Calu3 (cell line): ENCODE measurements around the gene SLC3A2. TPM values are rescaled to one million over a fixed set of nuclear protein-coding genes. Genes with fewer than 3 reads are reported as not detected.
"Not testable (repeated sequence)": the region's sequence is repeated elsewhere in the genome, so short reads cannot be mapped to it uniquely, and the experiment has no call there.

Experiments used
- BruUV-seq: library from RNA; stranded (reverse); fragments of 400-500 nt; replicated peaks from 2 replicates; lab custom pipeline; 2021; lab: Mats Ljungman, UMichigan
- CTCF ChIA-PET: fragments of 300-600 bp; sonication (Branson Sonifier 250); formaldehyde crosslinking; loops from one replicate; lab custom pipeline; 2022; ENCODE audit warnings: antibody characterized with exemption; lab: Charles Lee
- DNase-seq: peaks from one replicate; pipeline ENCODE4 v3.0.0; 2022
- H3K27ac Mint-ChIP-seq: one replicate; pipeline ENCODE4 v1.8.0; 2022; ENCODE audit warnings: mixed read lengths; ENCODE audit not compliant: unreplicated experiment
- H3K27me3 Mint-ChIP-seq: one replicate; pipeline ENCODE4 v1.8.0; 2022; ENCODE audit warnings: mixed read lengths; ENCODE audit not compliant: unreplicated experiment
- H3K36me3 Mint-ChIP-seq: one replicate; pipeline ENCODE4 v1.8.0; 2022; ENCODE audit warnings: mild to moderate bottlenecking, moderate library complexity, mixed read lengths; ENCODE audit not compliant: insufficient read depth, unreplicated experiment
- H3K4me1 Mint-ChIP-seq: one replicate; pipeline ENCODE4 v1.8.0; 2022; ENCODE audit warnings: mild to moderate bottlenecking, low read depth, mixed read lengths; ENCODE audit not compliant: unreplicated experiment
- H3K4me3 Mint-ChIP-seq: one replicate; pipeline ENCODE4 v1.8.0; 2022; ENCODE audit warnings: mild to moderate bottlenecking, low read depth, moderate library complexity, mixed read lengths; ENCODE audit not compliant: unreplicated experiment
- H3K9me3 Mint-ChIP-seq: one replicate; pipeline ENCODE4 v1.8.0; 2022; ENCODE audit warnings: low read depth, mixed read lengths; ENCODE audit not compliant: unreplicated experiment
- intact Hi-C: fragments of 100-400 bp; cut with micrococcal nuclease; formaldehyde crosslinking; loops from one replicate; pipeline ENCODE4 v1.10.0; 2022; ENCODE audit not compliant: unreplicated experiment
- total RNA-seq: library from RNA; stranded (reverse); gene quantifications from 2 replicates; pipeline ENCODE4 v1.2.3, GENCODE V29; 2022
- TF ChIP-seq, protein P1 (sequence below): fragments of 200-600 bp; IDR thresholded peaks from one replicate; pipeline ENCODE4 v1.8.0; 2022; ENCODE audit warnings: antibody characterized with exemption; ENCODE audit not compliant: unreplicated experiment

SLC3A2 gene
- total RNA-seq, 1 experiment from 2014 or later: 444 TPM

DNA sequence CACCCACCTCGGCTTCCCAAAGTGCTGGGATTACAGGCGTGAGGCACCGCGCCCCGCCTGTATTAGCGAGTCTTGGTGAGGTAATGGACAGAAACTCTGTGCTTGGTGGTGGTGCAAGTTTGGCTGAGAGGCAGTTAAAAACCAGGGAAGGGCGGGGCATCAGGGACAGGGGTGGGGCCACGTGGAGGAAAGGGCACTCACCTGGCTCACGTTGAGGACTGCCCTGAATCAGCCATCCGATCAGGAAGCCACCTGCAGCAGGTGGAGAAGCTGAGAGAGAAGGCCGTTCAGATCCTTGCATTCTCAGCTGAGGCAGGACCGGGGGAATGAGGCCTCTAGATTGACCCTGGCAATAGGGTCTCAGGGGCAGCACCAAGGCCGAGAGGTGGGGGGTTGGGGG is 52.6 kb downstream of the SLC3A2 start:
- TF ChIP-seq, protein P1, sequence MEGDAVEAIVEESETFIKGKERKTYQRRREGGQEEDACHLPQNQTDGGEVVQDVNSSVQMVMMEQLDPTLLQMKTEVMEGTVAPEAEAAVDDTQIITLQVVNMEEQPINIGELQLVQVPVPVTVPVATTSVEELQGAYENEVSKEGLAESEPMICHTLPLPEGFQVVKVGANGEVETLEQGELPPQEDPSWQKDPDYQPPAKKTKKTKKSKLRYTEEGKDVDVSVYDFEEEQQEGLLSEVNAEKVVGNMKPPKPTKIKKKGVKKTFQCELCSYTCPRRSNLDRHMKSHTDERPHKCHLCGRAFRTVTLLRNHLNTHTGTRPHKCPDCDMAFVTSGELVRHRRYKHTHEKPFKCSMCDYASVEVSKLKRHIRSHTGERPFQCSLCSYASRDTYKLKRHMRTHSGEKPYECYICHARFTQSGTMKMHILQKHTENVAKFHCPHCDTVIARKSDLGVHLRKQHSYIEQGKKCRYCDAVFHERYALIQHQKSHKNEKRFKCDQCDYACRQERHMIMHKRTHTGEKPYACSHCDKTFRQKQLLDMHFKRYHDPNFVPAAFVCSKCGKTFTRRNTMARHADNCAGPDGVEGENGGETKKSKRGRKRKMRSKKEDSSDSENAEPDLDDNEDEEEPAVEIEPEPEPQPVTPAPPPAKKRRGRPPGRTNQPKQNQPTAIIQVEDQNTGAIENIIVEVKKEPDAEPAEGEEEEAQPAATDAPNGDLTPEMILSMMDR: no peak
- Mint-ChIP-seq H3K4me1 (no peaks in the 10 kb centered on the region), H3K36me3 (no peaks in the 10 kb centered on the region), H3K27me3 (peaks cover 58% of the 10 kb centered on the region), H3K4me3 (no peak overlapping the region), H3K27ac (no peak overlapping the region), H3K9me3 (no peaks in the 10 kb centered on the region)
- intact Hi-C loops: no loop called here
- no peak for DNase-seq
- no TSS peak for BruUV-seq
- CTCF ChIA-PET: no interaction called here

DNA sequence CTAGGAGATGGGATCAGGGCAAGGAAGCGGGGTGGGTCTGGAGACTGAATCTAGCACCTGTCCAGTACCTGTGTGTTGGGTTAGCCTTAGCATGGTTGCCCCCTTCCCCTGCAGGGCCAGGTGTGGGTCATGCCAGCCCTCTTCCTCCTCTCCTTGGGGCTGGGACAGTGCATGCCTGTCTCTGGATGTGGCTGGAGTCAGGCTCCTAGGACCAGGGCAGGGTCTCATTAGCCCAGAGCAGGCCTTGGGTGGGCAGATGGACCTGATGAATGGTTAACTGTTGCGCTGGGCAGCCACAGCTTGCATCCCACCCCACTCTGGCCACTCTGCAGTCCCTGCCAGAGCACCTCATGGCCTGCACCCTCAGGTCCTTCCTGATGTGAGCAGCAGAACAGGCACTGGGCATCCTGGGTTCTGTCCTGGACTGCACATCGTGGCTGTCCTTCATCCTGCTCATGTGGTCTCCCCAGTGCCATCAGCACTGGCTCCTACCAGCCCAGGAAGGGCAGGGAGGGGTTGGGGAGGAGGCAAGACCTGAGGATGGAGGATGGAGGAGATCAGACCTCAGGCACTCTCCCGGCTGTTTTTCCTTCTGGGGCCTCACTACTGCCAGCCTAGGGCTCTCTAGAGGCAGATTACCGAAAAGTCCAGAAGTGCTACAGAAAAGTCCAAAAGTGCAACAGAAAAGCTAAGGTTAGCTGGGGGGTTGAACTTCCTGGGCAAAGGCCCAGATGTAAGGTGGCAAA is 53.2 kb downstream of the SLC3A2 start:
- BruUV-seq: no TSS peak
- Mint-ChIP-seq H3K4me1 (no peaks in the 10 kb centered on the region), H3K36me3 (no peaks in the 10 kb centered on the region), H3K4me3 (no peak overlapping the region), H3K27me3 (peaks cover 58% of the 10 kb centered on the region), H3K27ac (no peak overlapping the region), H3K9me3 (no peaks in the 10 kb centered on the region)
- TF ChIP-seq, protein P1: no peak
- no peak for DNase-seq
- intact Hi-C loops: no loop called here
- CTCF ChIA-PET: no interaction called here

GRCh38 chr11:62934496-62934785 is 53.7 kb downstream of the SLC3A2 start:
- H3K36me3 Mint-ChIP-seq: no peaks in the 10 kb centered on the region
- H3K9me3 Mint-ChIP-seq: no peaks in the 10 kb centered on the region
- TF ChIP-seq, protein P1: no peak

GRCh38 chr11:62937528-62937927 is 56.8 kb downstream of the SLC3A2 start:
- intact Hi-C loops, H3K36me3 Mint-ChIP-seq, BruUV-seq, H3K4me3 Mint-ChIP-seq, H3K27ac Mint-ChIP-seq, H3K9me3 Mint-ChIP-seq, CTCF ChIA-PET, H3K4me1 Mint-ChIP-seq, DNase-seq: not testable (repeated sequence)
- peaks cover 46% of the 10 kb centered on the region for H3K27me3 Mint-ChIP-seq

More at GRCh38 chr11:62934496-62934785, 53.7 kb downstream of the SLC3A2 start:
- Mint-ChIP-seq H3K4me1 (no peaks in the 10 kb centered on the region), H3K27me3 (peaks cover 58% of the 10 kb centered on the region), H3K4me3 (no peak overlapping the region), H3K27ac (no peak overlapping the region)
- intact Hi-C loops: no loop called here
- CTCF ChIA-PET: no interaction called here
- no TSS peak for BruUV-seq
- DNase-seq: no peak

Other genes with a start within 250 kb of the SLC3A2 start
- 356 and 377 TPM in 2 replicates for gene GANAB, start 234.3 kb upstream of the SLC3A2 start, total RNA-seq
- 21.4 and 26.0 TPM in 2 replicates for gene INTS5, start 227.6 kb upstream of the SLC3A2 start, total RNA-seq
- gene C11orf98, start 215.7 kb upstream of the SLC3A2 start, total RNA-seq: 61.7 and 67.4 TPM in 2 replicates
- 17.7 and 23.1 TPM in 2 replicates for gene CSKMT, start 215.6 kb upstream of the SLC3A2 start, total RNA-seq
- 10.4 and 11.4 TPM in 2 replicates for gene UQCC3, start 209.2 kb upstream of the SLC3A2 start, total RNA-seq
- gene LBHD1, start 208.6 kb upstream of the SLC3A2 start, total RNA-seq: 16.4 and 21.3 TPM in 2 replicates
- gene UBXN1, start 201.8 kb upstream of the SLC3A2 start, total RNA-seq: 91.9 and 98.7 TPM in 2 replicates
- 0.71 and 1.5 TPM in 2 replicates for gene LRRN4CL, start 191.4 kb upstream of the SLC3A2 start, total RNA-seq
- 71.5 and 88.0 TPM in 2 replicates for gene BSCL2, start 173.5 kb upstream of the SLC3A2 start, total RNA-seq
- gene GNG3, start 173.2 kb upstream of the SLC3A2 start, total RNA-seq: not detected in 2 replicates
- gene HNRNPUL2, start 153.4 kb upstream of the SLC3A2 start, total RNA-seq: 52.6 and 52.7 TPM in 2 replicates
- gene TTC9C, start 152.4 kb upstream of the SLC3A2 start, total RNA-seq: 35.5 and 36.7 TPM in 2 replicates
- 9.7 and 10.6 TPM in 2 replicates for gene ZBTB3, start 126.7 kb upstream of the SLC3A2 start, total RNA-seq
- gene POLR2G, start 119.3 kb upstream of the SLC3A2 start, total RNA-seq: 83.4 and 86.9 TPM in 2 replicates
- 26.0 and 28.9 TPM in 2 replicates for gene TAF6L, start 109.5 kb upstream of the SLC3A2 start, total RNA-seq
- gene TMEM179B, start 93.5 kb upstream of the SLC3A2 start, total RNA-seq: 65.6 and 72.3 TPM in 2 replicates
- gene TMEM223, start 88.9 kb upstream of the SLC3A2 start, total RNA-seq: 19.4 and 20.5 TPM in 2 replicates
- 48.0 and 51.6 TPM in 2 replicates for gene NXF1, start 75.5 kb upstream of the SLC3A2 start, total RNA-seq
- 38.3 and 39.2 TPM in 2 replicates for gene STX5, start 48.8 kb upstream of the SLC3A2 start, total RNA-seq
- not detected in 2 replicates for gene TEX54, start 48.1 kb upstream of the SLC3A2 start, total RNA-seq
- gene WDR74, start 41.3 kb upstream of the SLC3A2 start, total RNA-seq: 87.7 and 97.4 TPM in 2 replicates
- gene CHRM1, start 40.5 kb downstream of the SLC3A2 start, total RNA-seq: not detected in 2 replicates
- gene SLC22A6, start 104.1 kb downstream of the SLC3A2 start, total RNA-seq: not detected in 2 replicates
- not detected in 2 replicates for gene SLC22A8, start 134.9 kb downstream of the SLC3A2 start, total RNA-seq